RWPE1 (cell line): ENCODE measurements around the gene RAB9A.

Source experiments
- CTCF ChIA-PET: fragments of 350-600 bp; sonication (Branson Sonifier 250); formaldehyde crosslinking; extraction: SDS; loops from one replicate; lab custom pipeline; 2021; lab: Yijun Ruan, JAX
- POLR2A ChIA-PET: fragments of 400-600 bp; formaldehyde crosslinking; extraction: SDS; loops from one replicate; lab custom pipeline; 2020; ENCODE audit warnings: antibody characterized with exemption; ENCODE audit not compliant: low non-redundant PET; lab: Yijun Ruan, JAX
- DNase-seq: peaks from one replicate; pipeline ENCODE4 v3.0.0; 2012; ENCODE audit warnings: low spot score
- H3K27ac ChIP-seq: fragments of 450-650 bp; 2 replicates; pipeline ENCODE4 v1.5.1; 2017
- TF ChIP-seq, protein P1 (sequence below): fragments of 450-650 bp; conservative IDR thresholded peaks from 2 replicates; pipeline ENCODE4 v1.5.1; 2017; ENCODE audit warnings: low read depth, mild to moderate bottlenecking

The RAB9A gene

DNA sequence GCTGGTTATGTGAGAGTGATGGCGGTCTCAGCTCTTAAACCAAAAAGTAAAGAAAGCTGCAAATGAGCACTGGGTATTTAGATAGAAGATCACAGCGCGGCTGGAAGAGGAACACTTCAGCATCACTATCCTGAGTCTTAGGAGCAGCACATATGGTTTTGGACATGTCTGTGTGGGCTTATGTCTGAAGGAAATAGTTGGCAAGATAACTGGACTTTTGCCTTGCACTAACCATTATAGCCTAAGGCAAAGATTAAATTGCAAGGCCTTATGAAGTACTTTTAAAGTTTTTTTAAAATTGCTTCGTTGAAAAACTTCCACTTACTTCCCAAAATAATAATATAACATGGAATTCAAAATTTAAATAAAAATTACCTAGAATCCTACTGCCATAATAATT, 4.6 kb upstream of the RAB9A start:
- CTCF ChIA-PET, result interaction anchor here (0.8 kb wide), 1 partner anchor 29 kb away, joined by 3 read pairs; no protein-coding TSS in a partner anchor
- TF ChIP-seq, protein P1, sequence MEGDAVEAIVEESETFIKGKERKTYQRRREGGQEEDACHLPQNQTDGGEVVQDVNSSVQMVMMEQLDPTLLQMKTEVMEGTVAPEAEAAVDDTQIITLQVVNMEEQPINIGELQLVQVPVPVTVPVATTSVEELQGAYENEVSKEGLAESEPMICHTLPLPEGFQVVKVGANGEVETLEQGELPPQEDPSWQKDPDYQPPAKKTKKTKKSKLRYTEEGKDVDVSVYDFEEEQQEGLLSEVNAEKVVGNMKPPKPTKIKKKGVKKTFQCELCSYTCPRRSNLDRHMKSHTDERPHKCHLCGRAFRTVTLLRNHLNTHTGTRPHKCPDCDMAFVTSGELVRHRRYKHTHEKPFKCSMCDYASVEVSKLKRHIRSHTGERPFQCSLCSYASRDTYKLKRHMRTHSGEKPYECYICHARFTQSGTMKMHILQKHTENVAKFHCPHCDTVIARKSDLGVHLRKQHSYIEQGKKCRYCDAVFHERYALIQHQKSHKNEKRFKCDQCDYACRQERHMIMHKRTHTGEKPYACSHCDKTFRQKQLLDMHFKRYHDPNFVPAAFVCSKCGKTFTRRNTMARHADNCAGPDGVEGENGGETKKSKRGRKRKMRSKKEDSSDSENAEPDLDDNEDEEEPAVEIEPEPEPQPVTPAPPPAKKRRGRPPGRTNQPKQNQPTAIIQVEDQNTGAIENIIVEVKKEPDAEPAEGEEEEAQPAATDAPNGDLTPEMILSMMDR, result no peak
- no peak overlapping the region for H3K27ac ChIP-seq
- no peak for DNase-seq
- POLR2A ChIA-PET, result no interaction called here

DNA sequence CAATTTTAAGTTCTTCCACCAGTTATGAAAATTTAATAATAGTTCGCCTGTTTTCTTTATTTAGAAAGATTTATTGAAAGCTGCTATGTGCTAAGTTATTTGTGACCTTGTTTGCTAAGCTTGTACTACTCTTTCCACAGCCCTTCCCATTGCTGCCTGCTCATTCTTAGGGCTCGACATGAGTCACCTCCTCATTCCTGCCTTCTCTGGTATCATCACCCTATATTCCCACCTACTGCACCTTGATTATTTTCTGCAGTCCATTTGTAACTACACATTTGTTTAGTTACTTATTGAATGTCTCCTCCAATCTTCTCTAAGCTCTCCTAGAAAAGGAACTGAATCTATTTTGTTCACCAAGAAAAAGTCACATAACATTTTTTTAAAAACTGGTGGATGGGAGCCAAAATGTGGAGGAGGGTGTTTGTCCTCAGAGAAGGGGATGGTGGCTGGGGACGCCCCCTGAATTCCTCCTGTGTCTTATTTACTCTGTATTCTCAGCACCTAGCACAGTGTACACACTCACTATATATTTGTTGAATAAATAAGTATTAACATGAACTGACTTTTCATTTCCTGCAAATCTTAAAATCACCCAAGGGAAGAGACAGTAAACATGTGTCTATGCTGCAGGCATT, 3.7 kb upstream of the RAB9A start:
- peak; percentile 35 for DNase-seq
- TF ChIP-seq, protein P1, result no peak
- H3K27ac ChIP-seq, result no peak overlapping the region
- ChIA-PET POLR2A (no interaction called here), CTCF (no interaction called here)

DNA sequence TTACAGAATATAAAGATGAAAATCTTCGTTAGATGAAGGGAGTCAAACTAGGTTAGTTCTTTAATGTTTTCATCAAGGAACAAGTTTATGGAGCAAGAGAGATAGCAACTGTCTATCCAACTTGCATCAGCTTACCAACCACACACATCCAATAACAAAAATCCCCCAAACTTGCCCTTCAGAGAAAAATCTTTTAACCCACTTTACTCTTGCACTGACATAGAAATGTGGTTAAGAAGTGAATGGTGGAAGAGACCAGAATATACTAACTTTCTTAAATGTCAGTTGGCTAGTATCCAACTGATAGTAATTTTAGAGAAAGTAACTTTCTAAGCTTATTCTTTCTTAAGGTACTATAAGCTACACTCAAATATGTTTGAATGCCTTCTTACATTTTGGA, 1.7 kb upstream of the RAB9A start:
- DNase-seq, result no peak
- POLR2A ChIA-PET, result no interaction called here
- CTCF ChIA-PET, result no interaction called here
- TF ChIP-seq, protein P1, result no peak
- no peak overlapping the region for H3K27ac ChIP-seq

DNA sequence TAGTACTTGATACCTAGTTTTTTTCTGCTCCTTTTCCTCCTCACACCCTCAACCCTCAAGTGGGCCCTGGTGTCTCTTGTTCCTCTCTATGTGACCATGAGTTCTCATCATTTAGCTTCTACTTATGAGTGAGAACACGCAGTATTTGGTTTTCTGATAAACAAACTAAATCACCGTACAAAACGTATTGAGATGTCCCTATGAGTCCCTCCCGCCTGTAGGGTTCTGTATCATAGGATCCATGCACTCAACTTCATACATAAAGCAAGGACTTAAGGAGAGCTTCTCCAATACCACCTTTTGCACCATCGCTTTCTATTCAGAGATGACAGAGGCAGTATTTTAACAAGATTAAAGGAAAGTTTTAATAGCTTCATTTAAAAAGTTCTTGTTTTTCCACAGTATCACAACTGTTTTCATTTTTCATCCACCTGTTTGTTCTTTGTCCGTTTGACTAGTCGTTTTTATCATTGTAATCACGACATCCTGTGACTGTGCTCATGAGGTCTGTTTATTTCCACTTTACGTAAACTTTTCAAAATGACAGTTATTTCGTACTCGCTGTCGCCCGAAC, 457 bp upstream of the RAB9A start:
- no peak for DNase-seq
- TF ChIP-seq, protein P1, result no peak
- POLR2A ChIA-PET, result interaction anchor here (0.6 to 0.7 kb wide), 2 partner anchors 46 to 211 kb away, joined by 3 read pairs; no protein-coding TSS in a partner anchor
- CTCF ChIA-PET, result interaction anchor here (0.7 kb wide), 1 partner anchor 31 kb away, joined by 3 read pairs; no protein-coding TSS in a partner anchor
- H3K27ac ChIP-seq, result peak overlapping the region; percentile 84

DNA sequence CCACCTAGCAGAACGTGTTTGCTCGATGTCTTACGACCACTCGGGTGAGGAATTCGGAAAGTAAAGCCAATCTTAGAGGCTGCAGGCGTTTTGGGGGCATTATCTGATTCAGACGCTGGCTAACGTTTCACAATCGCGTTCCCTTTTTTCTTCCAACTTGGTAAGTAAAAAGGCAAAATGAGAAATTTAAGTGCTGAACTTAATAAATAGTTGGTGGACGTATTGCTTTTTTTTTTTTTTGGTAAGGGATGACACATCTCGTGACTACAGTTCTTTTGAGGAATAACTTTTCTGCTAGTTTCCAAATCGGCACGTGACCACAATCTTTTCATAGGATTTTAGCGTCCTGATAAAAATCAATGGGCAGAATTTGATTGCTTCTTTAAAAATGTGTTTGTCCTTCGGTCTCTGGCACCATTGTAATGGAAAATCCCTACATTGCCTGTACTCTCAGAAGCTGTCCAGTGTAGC, 848 bp downstream of the RAB9A start:
- ChIA-PET POLR2A (no interaction called here), CTCF (interaction anchor here (0.6 kb wide), 1 partner anchor 9 kb away, joined by 3 read pairs; no protein-coding TSS in a partner anchor)
- TF ChIP-seq, protein P1, result no peak
- peak overlapping the region; percentile 84 for H3K27ac ChIP-seq
- DNase-seq, result no peak

DNA sequence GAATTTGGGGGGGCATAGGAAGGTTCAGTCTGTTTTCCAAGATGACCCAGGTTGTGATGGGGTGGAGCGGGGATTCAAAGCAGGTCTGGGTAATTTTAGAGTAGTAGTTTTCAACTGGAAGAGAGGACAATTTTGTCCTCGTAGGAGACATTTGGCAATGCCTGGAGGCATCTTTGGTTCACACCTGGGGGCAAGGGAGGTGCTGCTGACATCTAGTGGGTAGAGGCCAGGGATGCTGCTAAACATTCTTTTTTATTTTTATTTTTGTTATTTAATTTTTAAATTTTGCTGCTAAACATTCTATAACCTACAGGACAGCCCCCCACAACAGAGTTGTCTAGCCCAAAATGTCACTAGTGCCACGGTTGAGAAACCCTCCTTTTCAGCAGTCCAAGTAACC, 1.9 kb downstream of the RAB9A start:
- TF ChIP-seq, protein P1, result no peak; the same call in 1 of the 2 replicates
- CTCF ChIA-PET, result interaction anchor here (0.6 kb wide), 1 partner anchor 35 kb away, joined by 4 read pairs; no protein-coding TSS in a partner anchor
- POLR2A ChIA-PET, result no interaction called here
- no peak overlapping the region for H3K27ac ChIP-seq
- DNase-seq, result no peak
